MM.1S (cell line): Measurements from ENCODE around the gene ADCY3.

Experiments used
- CTCF ChIP-seq: fragments of 300-600 bp; sonication (generic); IDR thresholded peaks from 2 replicates; pipeline ENCODE4 v1.5.1; 2016; ENCODE audit warnings: antibody characterized with exemption, low read length, mixed read lengths
- EZH2 ChIP-seq: fragments of 300-600 bp; sonication (generic); optimal IDR thresholded peaks from 2 replicates; pipeline ENCODE3; 2017; ENCODE audit warnings: low read depth, mild to moderate bottlenecking, antibody characterized with exemption, low read length, mixed read lengths

DNA sequence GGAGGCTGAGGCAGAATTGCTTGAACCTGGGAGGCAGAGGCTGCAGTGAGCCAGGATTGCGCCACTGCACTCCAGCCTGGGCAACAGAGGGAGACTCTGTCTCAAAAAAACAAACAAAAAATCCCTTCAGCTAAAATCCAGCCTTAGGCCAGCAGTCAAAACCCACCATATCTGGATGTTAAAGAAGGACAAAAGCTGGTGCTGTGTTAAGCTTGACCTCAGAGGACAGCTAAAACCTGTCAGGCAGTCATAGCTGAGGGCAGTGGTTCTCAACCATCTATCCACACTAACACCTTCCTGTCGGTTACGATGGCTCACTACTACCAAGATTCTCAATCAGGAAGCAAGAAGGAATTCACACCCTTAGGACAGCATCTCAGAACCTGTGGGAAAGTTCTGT lies 136.4 kb downstream of the ADCY3 start:
- no peak for TF ChIP-seq CTCF
- no peak for TF ChIP-seq EZH2
